ENCODE results near the gene STK10.
A peak's percentile ranks its signal among the peaks of the same experiment; 100 is the strongest.
"Not testable (repeated sequence)": the region's sequence is repeated elsewhere in the genome, so short reads cannot be mapped to it uniquely, and the experiment has no call there.

Gene STK10

DNA sequence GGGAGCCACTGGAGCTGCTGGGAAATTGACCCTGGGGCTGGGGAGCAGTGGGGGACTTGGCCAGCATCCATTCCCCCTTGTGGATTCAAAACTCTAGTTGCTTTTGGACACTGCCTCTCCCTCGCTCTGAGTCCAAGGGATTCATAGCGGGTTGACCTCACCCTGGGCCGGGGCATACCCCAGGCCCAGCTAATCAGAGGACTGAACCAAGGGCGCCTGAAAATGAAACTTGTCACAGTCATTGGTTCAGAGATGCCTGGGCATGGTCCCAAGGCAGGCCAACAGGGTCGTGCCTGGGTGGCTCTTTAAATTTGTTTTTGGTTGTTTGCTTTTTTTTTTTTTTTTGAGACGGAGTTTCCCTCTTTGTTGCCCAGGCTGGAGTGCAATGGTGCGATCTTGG, 22.6 kb downstream of the STK10 start:
- no peak for DNase-seq (ENCODE audit: low read depth)

DNA sequence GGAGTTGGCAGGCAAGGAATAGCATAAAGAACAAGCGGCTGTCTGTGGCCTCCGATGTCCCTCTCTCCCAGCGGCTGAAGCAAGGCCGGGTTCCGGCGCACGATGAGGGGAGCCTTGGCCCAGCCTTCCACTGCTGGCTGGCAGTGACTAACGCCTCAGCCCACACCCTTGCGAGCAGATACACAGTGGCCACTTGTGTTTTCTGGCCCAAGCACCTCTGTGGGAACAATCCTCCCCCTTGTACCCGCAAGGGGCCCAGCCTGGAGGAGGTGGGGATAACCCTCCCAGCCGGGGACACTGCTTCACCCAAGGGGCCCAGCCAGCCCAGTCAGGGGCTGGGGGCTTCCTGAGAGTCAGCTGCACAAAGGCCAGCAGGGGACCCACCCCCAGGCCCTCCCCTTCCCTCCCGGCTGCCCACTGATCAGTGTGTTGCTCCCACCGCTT, 23.2 kb downstream of the STK10 start:
- no peak for DNase-seq (ENCODE audit: low read depth)

DNA sequence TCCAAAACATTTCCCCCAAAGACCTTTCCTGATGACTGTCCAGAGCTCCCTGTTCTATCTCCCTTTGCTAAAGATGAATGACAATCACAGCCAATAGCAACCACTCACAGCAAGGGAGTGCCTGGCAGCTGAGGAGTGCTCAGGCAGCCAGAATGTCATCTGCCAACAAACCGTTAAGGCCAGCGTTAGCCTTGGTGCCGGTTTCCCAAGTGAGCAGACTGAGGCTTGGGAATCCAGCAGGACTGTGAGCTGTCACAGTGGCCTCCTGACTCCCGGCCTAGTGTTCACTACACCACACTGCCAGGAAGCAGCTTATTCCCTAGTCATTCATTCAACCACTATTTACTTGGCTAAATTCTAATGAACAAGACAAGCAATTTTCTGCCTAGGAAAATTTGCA, 24.7 kb downstream of the STK10 start:
- DNase-seq (ENCODE audit: low read depth): no peak

- DNase-seq (ENCODE audit: low read depth): no peak
Observed at GRCh38 chr5:172162987-172163343, 25.1 kb downstream of the STK10 start.

- peak; percentile 35 for DNase-seq (ENCODE audit: low read depth)
Observed at GRCh38 chr5:172162323-172162986, 25.6 kb downstream of the STK10 start.

- no peak for DNase-seq (ENCODE audit: low read depth)
Observed at GRCh38 chr5:172160506-172160905, 27.5 kb downstream of the STK10 start.

DNA sequence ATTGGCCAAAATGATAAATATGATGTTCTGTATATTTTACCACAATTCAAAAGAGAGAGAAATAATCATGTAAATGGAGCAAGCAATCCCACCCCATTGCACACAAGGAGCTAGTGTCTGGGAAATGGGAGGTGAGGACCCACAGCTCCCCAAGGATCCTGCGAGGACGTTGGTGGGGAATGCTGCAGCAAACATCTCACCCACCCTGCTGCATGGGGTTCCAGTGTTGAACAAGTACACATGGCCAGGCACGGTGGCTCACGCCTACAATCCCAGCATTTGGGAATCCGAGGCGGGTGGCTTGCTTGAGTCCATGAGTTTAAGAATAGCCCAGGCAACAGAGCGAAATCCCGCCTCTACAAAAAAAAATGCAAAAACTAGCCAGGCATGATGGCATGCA, 29.0 kb downstream of the STK10 start:
- no peak for DNase-seq (ENCODE audit: low read depth)

GRCh38 chr5:172156541-172156994, 31.5 kb downstream of the STK10 start:
- no peak for DNase-seq (ENCODE audit: low read depth)

- not testable (repeated sequence) for DNase-seq (ENCODE audit: low read depth)
Observed at GRCh38 chr5:172155101-172155500, 32.9 kb downstream of the STK10 start.

DNA sequence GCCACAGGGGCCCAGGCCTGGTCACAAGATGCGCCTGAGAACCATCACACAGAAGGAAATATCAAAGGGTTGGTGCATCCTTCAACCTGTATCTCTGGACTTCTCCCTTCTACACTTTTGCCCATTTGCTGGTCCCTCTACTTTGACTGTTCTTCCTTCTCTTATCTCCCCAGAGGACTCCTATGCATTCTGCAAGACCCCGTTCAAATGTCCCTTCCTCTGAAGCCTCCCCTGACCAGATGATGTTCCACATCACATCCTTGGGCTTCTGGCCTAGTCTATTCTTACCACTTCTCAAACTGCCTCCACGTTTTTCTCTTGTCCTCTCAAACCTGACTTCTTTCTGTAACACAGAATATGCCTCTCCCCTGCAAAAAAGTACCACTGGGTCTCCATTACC, 34.3 kb downstream of the STK10 start:
- no peak for DNase-seq (ENCODE audit: low read depth)

GRCh38 chr5:172151661-172152210, 36.3 kb downstream of the STK10 start:
- no peak for DNase-seq (ENCODE audit: low read depth)

DNA sequence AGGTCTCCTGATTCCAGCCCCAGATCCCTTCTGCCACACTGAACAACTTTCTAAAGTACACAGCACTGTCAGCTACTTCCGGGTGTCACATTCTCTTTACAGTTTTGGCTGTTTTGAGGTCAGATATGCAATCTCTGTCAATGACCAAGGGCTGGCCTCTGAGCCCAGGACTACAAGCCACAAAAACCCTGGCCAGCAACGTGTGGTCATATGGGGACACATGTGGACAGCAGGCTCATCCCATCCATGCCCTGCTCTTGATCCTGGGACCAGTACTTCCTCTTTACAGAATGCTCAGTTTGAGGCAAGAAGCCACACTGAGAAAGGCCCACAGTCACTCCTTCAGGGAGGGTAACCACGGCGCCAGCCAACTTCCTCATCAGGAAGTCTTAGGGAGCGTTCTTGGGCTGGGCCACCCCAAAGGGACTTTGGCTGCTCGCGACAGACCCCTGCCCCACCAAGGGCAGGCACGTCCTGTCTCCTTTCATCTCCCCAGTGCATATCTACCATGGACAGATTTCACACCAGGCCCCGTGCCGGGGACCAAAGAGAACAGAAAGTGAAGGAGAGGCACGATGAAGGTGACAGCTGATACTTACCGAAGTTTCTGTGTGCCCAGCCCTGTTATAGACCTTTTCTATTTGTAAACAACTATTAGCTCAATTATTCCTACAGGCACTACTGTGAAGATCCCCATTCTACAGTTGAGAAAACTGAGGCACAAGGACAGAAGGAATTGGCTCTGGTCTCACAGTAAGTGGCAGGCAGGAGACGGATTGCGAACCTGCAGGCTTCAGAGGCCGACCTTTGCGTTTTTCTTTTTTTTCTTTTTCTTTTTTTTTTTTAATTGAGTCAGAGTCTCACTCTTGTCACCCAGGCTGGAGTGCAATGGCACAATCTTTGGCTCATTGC, 37.3 kb downstream of the STK10 start:
- no peak for DNase-seq (ENCODE audit: low read depth)

DNA sequence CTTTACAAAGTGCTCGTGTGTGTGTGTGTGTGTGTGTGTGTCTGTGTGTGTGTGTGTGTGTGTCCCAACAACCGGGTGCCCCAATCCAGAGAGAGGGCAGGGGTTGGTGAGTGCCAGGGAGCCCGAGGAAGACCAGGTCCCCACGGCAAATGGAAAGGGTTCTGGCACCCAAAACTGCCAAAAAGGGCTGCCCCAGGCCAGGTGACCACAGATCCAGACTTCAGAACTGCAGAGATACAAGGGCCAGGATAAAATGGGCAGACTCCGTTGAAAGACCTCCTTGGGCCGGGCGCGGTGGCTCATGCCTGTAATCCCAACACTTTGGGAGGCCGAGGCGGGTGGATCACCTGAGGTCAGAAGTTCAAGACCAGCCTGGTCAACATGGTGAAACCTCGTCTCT, 38.5 kb downstream of the STK10 start:
- DNase-seq (ENCODE audit: low read depth): not testable (repeated sequence)

DNA sequence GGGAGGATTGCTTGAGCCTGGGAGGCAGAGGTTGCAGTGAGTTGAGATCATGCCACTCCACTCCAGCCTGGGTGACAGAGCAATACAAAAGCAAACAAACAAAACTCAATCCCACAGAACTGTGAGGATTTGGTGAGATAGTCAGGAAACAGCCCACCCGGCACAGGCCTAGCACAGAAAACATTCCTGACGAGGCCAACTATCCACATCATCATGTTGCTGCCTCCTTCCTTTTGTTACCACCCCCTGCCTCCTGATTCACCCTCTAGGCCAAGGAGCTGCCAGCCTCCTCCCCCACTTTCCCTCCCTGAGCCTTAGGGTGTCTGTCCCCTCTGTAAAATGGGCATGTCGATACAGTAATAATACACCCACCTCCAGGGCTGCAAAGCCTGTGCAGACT, 39.0 kb downstream of the STK10 start:
- peak; percentile 80 for DNase-seq (ENCODE audit: low read depth)

DNA sequence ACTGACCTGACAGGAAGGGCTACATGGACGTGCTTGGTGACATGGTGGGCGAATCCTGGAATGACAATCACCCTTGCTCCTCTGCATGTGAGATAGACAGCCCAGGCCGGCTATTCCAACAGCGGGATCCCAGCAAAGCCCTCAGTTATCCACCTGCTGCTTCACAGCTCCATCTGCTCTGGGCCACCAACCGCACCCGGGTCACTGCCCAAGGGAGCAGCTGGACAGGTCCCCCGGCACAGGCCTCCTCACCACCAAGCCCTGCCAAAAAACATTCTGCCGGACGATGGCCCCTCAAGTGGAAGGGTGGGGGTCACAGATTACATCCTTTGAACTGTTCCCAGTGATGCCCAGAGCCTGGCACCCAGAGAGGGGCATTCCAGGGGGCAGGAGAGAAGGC, 39.6 kb downstream of the STK10 start:
- no peak for DNase-seq (ENCODE audit: low read depth)

- no peak for DNase-seq (ENCODE audit: low read depth)
Observed at GRCh38 chr5:172147857-172148256, 40.2 kb downstream of the STK10 start.

GRCh38 chr5:172146748-172147092, 41.3 kb downstream of the STK10 start:
- no peak for DNase-seq (ENCODE audit: low read depth)

DNA sequence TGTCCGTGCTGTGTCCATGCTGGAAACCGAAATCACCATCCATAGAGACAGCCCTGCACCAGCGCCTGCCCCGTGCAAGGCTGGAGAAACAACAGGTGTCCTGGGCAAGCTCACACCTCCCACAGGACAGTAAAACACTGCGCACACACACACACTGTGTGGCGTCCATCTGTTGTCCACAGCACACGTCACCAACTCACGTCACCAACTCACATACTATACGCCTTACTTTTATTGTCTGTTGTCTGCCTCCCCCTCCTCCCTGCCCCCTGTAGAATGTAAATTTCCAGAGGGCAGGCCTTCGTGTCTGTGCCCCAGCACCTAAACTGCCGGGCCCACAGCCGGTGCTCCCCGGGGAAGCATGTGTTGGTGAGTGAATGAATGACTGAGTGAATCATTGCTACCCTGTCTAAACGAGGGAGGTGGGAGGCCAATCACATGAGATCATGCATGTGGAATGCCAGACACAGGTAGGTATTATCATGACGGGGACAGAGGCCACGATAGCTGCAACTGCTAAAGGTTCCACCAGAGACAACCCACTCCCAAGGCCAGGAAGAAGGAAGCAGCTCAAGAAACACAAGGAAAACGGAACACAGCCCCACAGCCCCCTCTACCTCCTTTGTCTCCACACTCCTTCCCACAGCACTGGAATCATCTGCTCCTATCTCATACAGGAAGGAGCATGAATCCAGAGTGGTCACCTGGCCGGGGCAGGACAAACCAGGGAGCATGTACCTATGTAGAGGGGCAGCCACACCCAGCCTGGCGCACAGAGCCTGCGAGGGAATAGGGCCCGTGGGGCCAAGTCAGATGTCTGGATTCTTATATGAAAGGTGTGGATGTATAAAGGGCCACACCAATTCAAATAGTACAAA, 41.9 kb downstream of the STK10 start:
- DNase-seq (ENCODE audit: low read depth): no peak

GRCh38 chr5:172144931-172145869, 42.8 kb downstream of the STK10 start:
- DNase-seq (ENCODE audit: low read depth): no peak

DNA sequence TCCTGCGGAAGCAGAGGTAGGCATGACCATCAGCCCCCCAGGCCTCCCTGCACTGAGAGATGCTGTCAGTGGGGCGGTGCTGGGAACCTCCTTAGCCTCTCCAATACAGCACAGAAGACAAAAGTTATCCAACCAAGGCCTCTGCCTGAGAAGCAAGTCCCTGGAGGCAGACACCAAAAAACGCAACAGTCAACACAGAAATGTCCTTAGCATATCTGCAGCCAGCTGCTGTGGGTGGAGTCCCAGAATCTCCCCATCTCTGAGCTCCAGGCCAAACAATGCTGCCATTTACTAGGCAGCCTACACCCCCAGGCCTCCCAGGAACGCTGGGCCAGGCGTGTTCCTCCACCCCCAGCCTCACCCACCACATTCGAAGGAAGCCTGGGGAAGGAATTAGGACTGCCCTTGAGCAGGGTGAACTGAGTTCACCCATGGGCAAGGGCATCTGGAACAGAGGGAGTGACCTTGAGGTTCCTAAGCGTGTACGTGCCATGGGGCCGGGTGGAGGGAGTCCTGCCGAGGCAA, 43.7 kb downstream of the STK10 start:
- no peak for DNase-seq (ENCODE audit: low read depth)

DNA sequence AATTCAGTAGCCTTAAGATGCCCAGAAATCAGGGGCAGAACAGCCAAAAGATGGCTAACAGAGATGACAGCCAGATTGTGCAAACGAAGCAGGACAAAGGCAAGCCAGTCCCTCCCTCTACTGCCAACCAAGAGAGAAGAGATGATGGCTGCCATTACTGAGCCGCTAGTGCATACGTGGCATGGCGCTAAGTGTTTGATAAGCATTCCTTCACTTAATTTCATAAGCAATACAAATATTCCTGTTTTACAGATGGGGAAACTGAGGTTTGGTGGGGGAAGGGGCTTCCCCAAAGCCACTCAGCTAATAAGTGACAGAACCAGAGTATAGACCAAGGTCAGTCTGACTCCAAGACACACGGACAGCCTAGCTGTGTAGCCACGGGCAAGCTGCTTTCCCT, 44.1 kb downstream of the STK10 start:
- DNase-seq (ENCODE audit: low read depth): no peak

Data from amniotic epithelial cell (primary cell).